Measurements from ENCODE around the gene PAK5.

- TF ChIP-seq CTCF (IDR thresholded peaks at IDR 0.05; ENCODE audit: low read length), result no peak
- TF ChIP-seq EZH2 (optimal IDR thresholded peaks at IDR 0.05; ENCODE audit: low read depth, low read length), result no peak
- no peak for TF ChIP-seq EZH2phosphoT487 (IDR thresholded peaks at IDR 0.05; ENCODE audit: low read length)
Measured at GRCh38 chr20:9507544-9508239, 331.2 kb downstream of the PAK5 start.
